GM19468 (cell line): ENCODE results near the gene SAP30BP.

Experiments used
- ATAC-seq: cut with Tn5 transposase; IDR thresholded peaks from one replicate; pipeline ENCODE4 v1.9.1; 2021; ENCODE audit warnings: mild to moderate bottlenecking, moderate library complexity, moderate number of reproducible peaks; ENCODE audit not compliant: unreplicated experiment; ENCODE audit errors: extremely low read depth

Gene SAP30BP

DNA sequence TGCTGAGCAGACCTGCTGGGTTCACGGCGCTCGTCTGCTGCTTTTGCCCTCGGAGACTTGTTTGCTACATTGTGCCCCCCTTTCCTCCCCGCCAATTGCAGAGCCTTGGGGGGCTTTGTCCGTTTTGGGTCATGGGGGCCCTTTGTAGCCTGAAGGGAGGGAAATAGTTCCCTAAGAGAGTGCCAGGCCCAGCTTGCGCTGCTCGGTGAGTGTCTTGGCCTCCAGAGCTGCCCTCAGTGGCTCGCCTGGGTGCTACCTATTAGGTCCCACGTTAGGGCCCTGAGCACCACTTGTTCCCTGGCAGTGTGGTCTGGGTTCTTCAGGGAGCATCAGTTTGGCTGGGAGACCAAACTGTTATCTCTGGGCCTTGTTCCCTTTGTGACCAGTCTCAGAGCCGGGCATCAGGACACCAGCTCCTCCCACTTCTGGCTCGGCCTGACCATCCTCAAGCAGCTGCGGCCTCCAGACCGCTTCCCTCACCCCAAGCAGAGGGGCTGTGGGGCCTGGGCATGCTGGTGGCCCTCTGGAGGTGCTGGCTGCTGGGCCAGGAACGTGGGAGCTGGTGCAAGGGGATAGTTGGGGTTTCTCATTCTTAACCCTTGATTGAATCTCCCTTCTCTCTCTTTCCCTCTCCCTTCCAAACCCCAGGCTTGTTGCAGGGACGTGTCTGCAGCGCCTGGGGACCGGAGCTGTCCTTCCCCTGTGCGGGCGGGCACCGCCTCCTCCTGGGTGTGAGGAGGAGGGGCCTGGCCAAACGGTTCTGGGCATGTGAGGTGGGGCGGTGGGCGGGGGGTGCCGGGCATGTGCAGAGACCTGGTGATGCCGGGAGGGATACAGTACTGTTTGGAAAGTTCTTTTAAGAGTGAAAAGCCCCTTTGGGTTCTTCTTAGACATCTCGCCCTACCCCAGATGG lies 38.1 kb downstream of the SAP30BP start:
- no peak for ATAC-seq

DNA sequence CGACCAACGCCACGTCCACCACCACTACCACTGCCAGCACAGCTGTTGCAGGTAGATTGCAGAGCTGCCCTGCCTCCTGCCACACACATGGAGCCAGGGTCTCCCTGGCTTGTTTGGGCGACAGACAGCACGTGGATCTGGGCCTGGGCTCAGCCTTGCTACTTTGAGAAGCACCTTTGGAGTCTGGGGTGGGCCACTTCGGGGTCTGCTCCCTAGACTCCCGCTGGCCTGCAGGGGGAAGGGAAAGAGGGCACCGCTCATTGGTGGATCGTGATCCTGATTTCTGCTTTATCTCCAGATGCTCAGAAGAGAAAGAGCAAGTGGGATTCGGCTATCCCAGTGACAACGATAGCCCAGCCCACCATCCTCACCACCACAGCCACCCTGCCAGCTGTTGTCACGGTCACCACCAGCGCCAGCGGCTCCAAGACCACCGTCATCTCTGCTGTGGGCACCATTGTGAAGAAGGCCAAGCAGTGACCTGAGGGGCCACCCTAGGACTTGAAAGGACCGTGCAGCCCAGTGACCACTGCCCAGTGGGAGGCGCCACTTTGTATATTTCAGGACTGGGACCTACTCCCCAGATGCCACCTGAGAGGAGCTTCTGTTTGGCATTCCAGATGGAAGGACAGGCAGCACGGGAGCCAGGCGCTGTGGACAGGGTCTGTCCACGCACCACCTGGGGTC lies 39.0 kb downstream of the SAP30BP start:
- no peak for ATAC-seq

DNA sequence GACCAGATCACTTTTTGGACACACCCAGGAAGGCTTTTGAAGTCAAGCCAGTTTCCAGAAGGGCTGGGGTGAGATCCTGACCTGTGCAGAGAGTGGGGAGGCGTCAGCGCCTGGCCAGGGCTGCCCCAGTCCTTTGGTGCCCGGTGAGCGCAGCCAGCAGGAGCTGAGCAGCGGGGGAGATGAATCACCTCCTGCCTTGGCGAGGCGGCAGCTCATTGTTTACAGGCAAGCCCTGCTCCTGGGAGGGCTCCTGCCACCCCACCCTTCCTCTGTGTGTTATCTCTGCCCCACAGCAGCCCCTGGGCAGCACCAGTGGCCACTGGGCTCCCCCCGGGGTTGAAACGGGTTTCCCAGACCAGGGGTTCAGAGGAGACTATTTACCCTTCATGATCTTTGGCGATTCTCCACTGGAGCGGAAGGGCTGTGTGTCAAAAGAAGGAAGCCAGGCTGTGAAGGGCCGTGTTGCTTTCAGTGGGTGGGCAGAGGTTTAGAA lies 40.0 kb downstream of the SAP30BP start:
- ATAC-seq, result no peak

DNA sequence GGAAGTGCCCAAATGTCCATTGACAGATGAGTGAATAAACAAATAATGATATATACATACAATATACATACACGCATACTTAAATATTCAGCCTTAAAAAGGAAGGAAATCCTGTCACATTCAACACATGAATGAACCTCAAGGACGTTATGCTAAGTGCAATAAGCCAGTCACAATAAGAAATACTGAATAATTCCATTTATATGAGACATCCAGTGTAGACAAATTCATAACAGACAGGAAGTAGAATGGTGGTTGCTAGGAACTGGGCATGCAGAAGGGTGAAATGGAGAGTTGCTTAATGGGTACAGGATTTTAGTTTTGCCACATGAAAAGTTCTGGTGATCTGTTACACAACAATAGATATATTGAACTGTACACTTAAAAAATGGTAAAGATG lies 45.3 kb downstream of the SAP30BP start:
- ATAC-seq, result no peak

DNA sequence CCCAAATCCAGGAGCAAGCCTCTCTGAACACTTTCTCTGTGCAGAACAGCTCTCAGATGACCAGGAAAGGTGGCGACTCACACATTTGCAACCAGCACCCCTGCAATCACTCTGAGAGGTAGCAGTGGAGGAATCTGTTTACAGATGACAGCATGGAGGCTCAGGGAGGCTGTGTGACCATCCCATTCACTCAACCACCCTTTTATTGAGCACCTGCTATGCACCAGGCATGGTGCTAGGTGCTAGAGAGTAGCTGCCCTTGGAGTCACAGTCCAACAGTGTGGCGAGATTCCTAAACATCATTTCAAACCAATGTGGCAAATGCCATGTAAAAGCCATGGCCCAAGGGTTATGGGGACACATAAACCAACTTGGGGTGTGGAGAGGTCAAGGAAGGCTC lies 52.6 kb downstream of the SAP30BP start:
- no peak for ATAC-seq

DNA sequence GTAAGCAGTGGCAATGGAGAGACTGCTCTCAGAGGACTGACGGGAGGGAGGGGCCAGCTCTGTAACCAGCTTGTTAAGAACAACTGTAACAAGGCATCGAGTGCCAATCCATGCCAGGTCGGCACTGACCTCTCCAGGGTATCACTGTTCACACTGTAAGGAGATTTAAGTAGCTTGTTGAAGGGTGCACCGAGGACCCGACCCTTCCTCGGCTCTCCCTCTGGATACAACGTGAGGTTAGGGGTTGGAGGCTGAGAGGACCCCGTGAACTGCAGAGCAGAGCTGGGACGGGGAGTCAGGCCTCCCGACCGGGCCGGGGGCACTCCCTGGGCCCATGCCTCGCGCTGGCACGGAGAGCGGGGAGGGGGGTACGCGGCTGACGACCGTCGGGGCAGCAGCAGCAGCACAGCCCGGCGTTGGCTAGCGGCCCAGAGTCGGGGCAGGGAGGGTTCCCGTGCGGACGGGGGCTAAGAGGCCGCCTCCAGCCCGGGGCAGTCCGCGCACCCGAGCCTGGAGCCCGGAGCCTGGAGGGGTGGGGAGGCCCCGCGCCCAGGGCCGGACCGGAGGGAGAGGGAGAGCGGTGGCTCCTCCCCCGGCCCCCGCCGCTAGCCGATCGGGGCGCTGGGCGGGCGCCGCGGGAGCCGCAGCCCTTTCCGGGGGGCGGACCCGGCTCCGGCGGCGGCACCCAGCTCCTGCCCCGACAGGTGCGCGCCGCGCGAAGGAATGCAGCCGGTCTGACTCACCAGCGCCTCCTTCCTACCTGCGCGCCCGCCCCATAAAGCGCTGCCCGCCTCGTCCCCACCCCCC lies 53.7 kb downstream of the SAP30BP start, which contains the start of gene ITGB4:
Gene ITGB4 (plus strand): TSS at position 804 of the 807 bp plus-strand sequence. CDS start 3,245 bp downstream, outside the sequence.
- ATAC-seq, result no peak

DNA sequence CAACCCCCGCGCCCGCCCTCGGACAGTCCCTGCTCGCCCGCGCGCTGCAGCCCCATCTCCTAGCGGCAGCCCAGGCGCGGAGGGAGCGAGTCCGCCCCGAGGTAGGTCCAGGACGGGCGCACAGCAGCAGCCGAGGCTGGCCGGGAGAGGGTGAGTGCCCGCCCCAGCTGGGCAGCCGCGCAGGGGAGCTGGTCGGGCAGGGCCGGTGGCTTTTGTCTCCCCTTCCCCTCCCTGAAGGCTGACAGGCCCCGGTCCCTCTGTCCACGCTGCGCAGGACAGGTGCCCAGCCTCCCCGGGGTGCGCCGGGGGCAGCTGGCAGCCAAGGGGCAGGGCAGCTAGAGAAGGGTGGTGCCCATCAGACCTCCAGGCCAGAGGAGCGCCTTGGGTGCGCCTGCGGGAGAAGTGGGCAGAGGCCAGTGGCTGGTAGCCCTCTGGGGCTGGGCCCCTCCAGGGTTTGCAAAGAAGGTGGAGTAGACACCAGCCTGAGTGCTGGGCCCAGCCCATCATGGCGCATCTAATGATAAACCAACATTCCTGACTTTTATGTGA lies 54.4 kb downstream of the SAP30BP start:
- ATAC-seq, result no peak

DNA sequence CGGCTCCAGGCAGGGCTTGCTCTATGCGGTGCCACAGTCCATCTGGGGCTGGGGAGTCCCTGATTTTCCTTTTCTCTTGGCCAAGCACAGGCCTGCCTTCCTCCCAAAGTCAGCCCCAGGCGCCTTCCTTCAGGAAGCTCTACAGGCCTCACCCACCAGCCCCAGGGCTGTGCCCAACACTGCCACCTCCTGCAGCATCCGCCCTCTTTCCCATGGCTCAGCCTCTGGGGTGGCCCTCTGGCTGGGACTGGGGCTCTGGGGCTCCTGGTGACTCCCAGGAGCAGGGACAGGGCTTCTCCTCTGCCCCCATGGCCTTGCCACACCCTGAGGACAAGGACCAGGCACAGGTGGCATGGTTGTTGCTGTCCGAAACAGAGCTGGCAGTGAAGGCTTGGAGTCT lies 54.9 kb downstream of the SAP30BP start:
- ATAC-seq, result no peak

DNA sequence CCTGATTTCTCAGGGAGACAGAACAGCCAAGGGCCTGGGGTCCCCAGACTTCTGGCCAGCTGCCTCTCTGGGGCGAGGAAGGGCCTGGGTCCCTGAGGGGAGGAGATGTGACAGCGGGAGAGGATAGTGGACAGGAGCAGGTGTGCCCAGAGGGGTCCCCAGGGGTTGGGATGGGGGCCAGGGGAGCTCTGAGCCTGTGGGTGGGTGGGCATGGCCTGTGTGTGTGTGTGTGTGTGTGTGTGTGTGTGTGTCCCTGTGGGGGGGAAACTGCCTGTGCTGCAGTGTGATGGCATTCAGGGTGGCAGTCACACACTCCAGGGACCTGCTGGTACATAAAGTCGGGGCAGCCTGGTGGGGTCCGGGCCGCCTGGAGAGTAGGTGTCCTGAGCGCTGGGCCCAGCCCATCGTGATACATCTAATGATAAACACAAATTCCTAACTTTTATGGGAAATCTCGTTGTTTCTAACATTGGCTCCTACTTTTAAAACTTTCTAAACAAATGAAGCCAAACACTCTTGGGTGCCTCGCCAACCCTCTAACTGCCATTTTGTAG lies 55.5 kb downstream of the SAP30BP start:
- ATAC-seq, result no peak

DNA sequence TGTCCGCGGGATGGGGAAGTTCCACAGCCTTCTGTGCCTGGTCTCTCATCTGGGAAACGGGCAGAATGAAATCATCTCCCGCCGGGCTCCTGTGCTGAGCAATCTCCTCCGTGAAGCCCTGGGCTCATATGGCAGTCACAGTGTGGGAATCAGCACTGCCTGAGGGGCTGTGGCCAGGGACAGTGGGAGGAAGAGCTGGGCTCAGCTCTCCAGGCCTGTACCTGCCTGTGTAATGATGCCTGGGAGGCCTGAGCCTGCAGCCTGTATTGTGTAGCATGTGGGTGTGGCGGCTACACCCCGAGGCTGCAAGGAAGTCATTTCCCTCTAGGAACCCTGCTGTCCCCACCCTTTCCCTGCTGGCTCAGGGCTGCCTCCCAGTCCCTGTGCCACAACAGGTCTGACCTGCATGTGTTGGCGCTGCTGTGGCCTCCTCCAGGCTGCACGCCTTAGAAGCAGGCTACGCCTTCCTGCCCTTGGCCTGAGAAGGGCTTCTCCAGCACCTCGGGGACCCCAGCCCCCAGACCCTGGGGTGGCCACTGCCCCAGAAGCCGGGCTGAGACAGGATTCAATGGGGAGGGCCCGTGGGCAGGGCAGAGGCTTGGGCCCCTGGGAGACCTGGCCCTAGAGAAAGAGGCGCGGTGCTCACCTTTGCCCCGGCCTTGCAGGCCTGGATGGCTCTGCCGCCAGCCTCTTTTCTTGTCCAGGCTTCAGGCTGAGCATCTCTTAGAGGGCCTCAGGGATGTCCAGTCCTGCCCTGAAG lies 56.2 kb downstream of the SAP30BP start:
- no peak for ATAC-seq

DNA sequence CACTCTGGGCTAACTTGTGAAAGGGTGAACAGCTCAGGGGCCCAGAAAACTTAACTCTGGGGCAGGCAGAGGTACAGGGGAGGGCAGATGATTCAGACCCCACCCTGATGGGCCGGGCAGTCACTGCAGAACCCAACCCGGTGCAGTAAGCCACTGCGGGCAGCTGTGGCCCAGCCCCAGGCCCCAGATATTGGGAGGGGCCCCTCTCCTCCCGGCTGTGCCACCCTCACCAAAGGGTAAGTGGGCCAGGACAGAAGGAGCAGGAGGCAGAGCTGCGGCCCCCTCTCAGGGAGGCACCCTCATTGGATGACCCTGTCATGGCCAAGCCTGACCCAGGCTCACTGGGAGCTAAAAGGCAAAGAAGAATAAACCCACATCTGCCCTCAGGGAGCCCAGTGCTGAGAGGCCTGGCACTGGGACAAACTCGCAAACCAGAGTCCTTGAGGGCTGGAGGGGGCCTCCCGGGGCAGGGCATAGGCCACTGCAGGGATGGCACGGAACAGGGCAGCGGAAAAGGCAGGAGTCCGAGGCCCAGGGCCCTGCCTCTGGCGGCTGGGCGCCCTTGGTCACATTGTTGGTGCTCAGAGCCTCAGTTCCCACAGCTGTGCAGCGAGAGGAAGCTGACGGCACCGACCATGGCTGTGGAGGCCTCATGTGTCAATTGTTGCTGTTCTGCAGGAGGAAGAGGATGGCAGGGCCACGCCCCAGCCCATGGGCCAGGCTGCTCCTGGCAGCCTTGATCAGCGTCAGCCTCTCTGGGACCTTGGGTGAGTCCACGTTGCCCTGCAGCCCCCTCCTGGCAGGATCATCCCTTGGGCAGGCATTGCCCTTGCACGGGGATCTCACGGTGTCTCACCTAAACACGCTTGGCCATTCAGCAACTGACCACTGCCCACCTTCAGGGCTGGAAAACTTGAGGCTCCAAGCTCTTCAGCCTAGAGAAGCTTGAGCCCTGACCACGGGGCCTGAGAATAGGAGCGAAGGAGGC lies 57.2 kb downstream of the SAP30BP start:
- ATAC-seq, result no peak

DNA sequence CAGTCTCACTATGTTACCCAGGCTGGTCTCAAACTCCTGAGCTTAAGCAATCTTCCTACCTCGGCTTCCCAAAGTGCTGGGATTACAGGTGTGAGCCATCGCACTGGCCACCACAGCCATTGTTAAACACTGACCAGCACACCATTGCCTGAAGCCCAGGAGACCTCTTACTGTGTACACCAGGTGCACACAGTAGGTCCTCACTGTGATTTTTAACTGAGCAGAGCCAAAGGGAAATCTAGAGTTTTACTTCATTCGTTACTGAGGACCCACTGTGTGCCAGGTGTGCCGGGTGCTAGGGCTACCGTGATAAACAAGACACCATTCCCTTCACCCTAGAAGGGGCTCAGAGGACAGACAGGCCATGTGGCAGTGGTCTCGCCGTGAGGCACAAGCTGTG lies 58.4 kb downstream of the SAP30BP start:
- no peak for ATAC-seq

DNA sequence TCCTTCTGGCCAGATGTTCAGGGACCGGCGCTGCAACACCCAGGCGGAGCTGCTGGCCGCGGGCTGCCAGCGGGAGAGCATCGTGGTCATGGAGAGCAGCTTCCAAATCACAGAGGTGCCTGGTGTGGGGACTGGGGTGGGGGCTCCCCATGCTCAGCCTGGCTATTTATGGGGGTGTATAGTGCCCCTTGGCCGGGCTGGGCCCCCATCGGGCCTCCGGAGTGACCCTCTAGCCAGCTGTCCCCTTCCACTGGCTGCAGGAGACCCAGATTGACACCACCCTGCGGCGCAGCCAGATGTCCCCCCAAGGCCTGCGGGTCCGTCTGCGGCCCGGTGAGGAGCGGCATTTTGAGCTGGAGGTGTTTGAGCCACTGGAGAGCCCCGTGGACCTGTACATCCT lies 60.3 kb downstream of the SAP30BP start:
- no peak for ATAC-seq

DNA sequence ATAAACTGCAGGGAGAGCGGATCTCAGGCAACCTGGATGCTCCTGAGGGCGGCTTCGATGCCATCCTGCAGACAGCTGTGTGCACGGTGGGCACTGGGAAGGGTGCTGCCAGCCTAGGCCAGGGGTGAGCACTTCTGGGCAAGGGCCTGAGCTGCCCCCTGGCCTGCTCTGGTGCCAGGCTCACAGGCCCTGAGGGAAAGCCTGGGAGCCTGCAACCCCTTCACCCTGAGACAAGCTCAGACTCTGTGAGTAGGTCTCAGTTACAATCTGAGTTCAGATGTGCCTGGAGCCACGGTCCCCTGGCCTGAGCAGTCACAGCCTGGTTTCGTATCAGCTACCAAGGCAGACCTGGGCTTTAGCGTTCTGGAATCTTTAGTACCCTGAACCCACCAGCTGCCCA lies 62.2 kb downstream of the SAP30BP start:
- no peak for ATAC-seq

DNA sequence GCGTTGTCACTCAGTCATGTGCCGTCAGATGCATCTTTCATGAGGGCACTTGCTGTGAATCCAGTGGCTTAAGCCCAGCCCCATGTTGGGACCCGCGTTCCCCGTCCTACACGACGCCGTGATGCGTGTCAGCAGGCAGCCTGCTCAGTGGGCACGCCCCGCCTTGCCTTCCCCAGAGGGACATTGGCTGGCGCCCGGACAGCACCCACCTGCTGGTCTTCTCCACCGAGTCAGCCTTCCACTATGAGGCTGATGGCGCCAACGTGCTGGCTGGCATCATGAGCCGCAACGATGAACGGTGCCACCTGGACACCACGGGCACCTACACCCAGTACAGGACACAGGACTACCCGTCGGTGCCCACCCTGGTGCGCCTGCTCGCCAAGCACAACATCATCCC lies 62.9 kb downstream of the SAP30BP start:
- no peak for ATAC-seq

DNA sequence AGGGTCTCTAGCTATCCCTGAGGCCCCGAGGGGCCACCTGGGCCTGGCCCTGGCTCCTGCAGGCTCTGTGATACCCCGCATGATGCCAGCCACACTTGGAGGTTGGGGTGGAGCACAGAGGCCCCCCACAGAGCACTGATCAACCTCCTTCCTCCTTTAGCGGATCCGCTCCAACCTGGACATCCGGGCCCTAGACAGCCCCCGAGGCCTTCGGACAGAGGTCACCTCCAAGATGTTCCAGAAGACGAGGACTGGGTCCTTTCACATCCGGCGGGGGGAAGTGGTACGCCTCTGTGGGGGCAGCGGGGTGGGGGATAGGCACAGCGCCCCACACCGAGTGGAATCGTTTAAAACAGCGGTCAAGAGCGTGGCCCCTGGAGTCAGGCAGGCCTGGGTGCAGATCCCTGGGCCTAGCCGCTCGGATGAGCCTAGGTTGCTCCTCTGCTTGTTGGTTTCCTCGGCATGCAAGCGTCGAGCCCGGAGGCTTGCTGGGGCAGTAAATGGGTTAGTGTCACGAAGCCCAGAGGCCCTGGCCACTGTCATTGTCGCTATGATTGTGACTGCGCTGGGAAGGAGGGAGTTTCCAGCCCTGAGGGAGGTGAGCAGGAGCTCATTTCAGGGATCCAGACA lies 64.1 kb downstream of the SAP30BP start:
- no peak for ATAC-seq

DNA sequence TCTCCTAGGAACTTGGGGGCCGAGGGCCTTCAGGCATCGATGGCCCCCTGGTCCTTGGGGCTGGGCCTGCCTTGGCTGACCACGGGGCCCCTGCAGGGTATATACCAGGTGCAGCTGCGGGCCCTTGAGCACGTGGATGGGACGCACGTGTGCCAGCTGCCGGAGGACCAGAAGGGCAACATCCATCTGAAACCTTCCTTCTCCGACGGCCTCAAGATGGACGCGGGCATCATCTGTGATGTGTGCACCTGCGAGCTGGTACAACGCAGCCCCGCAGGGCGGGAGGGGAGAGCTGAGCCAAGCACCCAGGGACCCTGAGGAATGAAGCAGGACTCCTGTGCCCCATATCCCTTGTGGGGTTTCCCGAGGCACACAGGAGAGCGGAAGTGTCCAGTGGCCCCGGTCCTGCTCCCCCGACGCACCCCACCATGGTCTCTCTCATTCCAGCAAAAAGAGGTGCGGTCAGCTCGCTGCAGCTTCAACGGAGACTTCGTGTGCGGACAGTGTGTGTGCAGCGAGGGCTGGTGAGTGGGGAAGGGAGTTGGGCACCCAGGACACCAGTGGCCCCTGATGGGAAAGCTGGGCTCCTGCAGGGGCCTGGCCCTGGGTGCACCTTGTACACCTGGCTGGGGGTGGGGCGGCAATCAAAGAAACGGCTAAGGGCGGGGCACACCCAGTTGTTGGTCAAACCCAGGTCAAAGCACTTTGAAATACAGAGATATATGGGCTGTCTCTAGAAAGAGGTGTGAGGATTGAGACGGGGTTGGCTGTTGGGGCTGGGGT lies 64.8 kb downstream of the SAP30BP start:
- ATAC-seq, result no peak
